Cardiac fibroblast (primary cell): ENCODE measurements around the gene MGST2.

Source experiments
- DNase-seq, 2 donors: peaks; one replicate each; pipeline versions ENCODE4 v3.0.0 to v3.0.0-alpha.2; 2010; ENCODE audit warnings: low read depth in 2 of 2
- H3K4me3 ChIP-seq, 2 donors: replicated peaks in 1 of 2; 1 replicate in 1 of 2; 2 replicates in 1 of 2; pipeline ENCODE4 v1.5.1; 2011; ENCODE audit warnings: low read depth in 2 of 2, low read length in 2 of 2, mild to moderate bottlenecking in 2 of 2, moderate library complexity in 1 of 2
- CTCF ChIP-seq: IDR thresholded peaks from one replicate; pipeline ENCODE4 v1.5.1; 2011; ENCODE audit warnings: low read depth, mild to moderate bottlenecking, low read length, inconsistent platforms

MGST2 gene

GRCh38 chr4:139669335-139669734 is 3.7 kb downstream of the MGST2 start:
- no peak overlapping the region for H3K4me3 ChIP-seq
- DNase-seq, result no peak
- TF ChIP-seq CTCF, result no peak

DNA sequence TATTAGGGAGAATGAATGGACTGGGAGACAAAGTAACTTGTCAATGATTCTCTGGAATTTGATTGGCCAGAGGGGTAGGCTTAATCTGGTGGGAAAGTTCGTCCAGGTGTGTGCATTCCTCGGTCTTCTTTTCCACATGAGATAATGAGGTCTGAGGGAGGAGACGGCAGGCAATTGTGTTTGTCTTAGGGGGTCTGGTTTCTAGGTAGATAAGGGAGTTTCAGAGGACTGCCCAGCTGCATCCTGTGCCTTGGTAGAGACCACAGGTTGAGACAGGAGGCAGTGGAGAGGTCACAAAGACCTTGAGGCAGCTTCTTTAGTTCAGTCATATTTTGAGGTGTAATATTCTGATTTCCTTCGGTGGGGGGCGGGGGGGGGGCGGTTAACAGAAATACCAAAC is 4.3 kb downstream of the MGST2 start:
- no peak for TF ChIP-seq CTCF
- no peak overlapping the region for H3K4me3 ChIP-seq
- no peak for DNase-seq

- H3K4me3 ChIP-seq, result no peak overlapping the region
- DNase-seq, result no peak
- no peak for TF ChIP-seq CTCF
Observed at GRCh38 chr4:139670775-139671174, 5.2 kb downstream of the MGST2 start.

DNA sequence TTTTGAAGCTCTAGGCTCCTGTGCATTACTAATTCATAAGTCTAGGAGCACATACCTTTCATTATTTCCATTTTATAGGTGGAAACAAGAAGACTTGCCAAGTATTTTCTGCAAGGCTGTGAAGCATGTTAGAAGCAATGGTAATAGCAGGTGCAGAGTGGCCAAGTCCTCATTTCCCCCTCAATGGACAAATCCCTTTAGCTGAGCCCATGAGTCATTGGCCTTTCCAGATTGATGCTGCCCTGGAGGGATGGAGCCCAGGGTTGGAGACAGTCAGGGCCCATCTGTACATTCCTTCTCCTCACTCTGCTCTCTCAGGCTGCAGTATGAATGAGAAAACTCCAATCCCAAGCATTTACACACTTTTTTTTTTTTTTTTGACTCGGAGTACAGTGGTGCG is 6.6 kb downstream of the MGST2 start:
- TF ChIP-seq CTCF, result no peak
- no peak overlapping the region for H3K4me3 ChIP-seq
- no peak for DNase-seq

DNA sequence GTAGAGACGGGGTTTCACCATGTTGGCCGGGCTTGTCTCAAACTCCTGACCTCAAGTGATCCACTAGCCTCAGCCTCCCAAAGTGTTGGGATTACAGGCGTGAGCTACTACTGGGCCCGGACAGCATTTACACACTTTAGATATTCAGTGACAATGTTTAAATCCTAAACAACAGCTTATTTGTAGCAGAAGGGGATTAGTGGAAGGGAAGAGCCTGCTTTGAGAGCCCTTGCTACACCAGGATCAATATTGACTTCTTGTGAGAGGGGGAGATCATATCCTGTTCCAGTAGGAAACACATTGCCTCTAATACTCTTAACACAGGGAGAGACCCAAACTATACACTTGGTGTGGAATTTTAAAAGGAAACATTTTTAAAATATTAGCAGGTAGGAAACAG is 7.1 kb downstream of the MGST2 start:
- DNase-seq, result no peak
- TF ChIP-seq CTCF, result no peak
- no peak overlapping the region for H3K4me3 ChIP-seq

DNA sequence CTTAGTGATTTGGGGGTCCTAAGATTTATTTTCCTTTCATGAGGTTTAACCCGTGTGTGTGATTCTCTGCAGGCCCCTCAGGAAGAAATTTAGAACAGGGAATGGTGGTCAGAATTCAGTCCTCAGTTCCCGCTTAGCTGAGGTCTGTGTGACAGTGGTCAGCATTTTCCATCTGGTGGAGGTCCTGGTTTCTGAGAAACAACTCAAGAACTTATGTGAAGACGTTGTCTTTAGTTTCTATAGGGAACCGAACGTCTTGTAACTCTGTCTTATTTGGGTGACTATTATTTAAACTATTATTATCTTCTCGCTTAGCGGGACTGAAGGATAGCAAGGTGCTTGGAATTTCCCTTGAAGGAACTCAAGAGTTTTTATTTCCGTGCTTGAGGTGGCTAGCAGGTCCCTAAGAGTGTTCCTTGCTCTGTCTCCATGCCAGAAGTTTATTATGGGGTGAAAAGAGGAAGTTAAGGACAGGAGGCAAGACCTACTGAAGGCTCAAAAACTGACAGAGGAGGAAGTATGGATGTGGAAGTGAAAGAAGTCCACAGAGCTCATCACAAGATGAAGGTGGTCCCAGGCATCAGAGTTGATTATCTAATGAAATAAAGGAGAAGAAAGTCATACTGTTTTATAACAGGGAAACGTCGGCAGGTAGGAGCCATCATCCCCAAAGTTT is 9.4 kb downstream of the MGST2 start:
- TF ChIP-seq CTCF, result no peak
- DNase-seq, result no peak
- no peak overlapping the region for H3K4me3 ChIP-seq

DNA sequence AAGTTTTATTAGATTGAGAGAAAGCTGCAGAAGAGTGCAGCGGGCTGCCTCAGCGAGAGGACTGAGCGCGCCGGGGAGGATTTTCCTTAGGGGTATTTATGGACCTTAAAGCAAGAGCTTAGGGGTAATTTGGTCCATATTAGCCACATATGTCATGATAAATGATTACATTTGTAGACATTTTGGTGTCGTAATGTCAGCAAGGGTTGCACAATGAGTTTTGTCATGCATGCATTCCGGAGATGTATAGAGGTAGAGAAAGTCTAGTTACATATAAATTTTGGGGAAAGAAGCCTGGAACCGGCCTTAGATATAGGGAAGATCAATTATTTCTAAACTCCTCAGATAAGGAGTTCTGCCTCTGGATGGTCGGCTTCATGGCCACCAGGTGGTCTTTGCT is 10.0 kb downstream of the MGST2 start:
- H3K4me3 ChIP-seq, result no peak overlapping the region
- DNase-seq, result peak in 1 of 2 donors; percentile 6
- TF ChIP-seq CTCF, result no peak
